A673 (cell line): Measurements from ENCODE around the gene WHRN. TPM values are rescaled to one million over a fixed set of nuclear protein-coding genes. Genes with fewer than 3 reads are reported as not detected.

ENCODE experiments used
- BruUV-seq: library from RNA; stranded (reverse); fragments of 400-500 nt; replicated peaks from 2 replicates; lab custom pipeline; 2021; lab: Mats Ljungman, UMichigan
- CTCF ChIA-PET: fragments of 300-600 bp; sonication (Branson Sonifier 250); formaldehyde crosslinking; loops from one replicate; lab custom pipeline; 2022; ENCODE audit warnings: antibody characterized with exemption; lab: Charles Lee
- POLR2A ChIA-PET: fragments of 300-600 bp; sonication (Branson Sonifier 250); formaldehyde crosslinking; loops from one replicate; lab custom pipeline; 2022; ENCODE audit warnings: antibody characterized with exemption; ENCODE audit not compliant: low non-redundant PET; lab: Charles Lee
- DNase-seq: peaks from one replicate; pipeline ENCODE4 v3.0.0-alpha.2; 2015; ENCODE audit warnings: low spot score
- H3K27ac ChIP-seq: fragments of 200-600 bp; sonication (generic); 2 replicates; pipeline ENCODE4 v1.5.1; 2016; ENCODE audit warnings: mixed run types, low read depth, mild to moderate bottlenecking, mixed read lengths, antibody characterized with exemption, low read length; ENCODE audit not compliant: poor library complexity, severe bottlenecking
- H3K27me3 ChIP-seq: fragments of 200-600 bp; sonication (generic); replicated peaks from 2 replicates; pipeline ENCODE4 v1.6.1; 2017; ENCODE audit warnings: mixed run types, low read depth, mild to moderate bottlenecking, mixed read lengths, antibody characterized with exemption, low read length; ENCODE audit not compliant: insufficient read depth, poor library complexity
- H3K36me3 ChIP-seq: fragments of 200-600 bp; sonication (generic); 2 replicates; pipeline ENCODE4 v1.6.1; 2016; ENCODE audit warnings: mixed run types, mild to moderate bottlenecking, mixed read lengths, antibody characterized with exemption, low read length; ENCODE audit not compliant: insufficient read depth, poor library complexity, severe bottlenecking
- H3K4me1 ChIP-seq: fragments of 200-600 bp; sonication (generic); 2 replicates; pipeline ENCODE4 v1.6.1; 2017; ENCODE audit warnings: mixed run types, mild to moderate bottlenecking, mixed read lengths, antibody characterized with exemption, low read length; ENCODE audit not compliant: insufficient read depth, poor library complexity, severe bottlenecking
- H3K4me3 ChIP-seq: fragments of 200-600 bp; sonication (generic); 2 replicates; pipeline ENCODE4 v1.5.1; 2016; ENCODE audit warnings: low read depth, mixed run types, mild to moderate bottlenecking, mixed read lengths, low read length; ENCODE audit not compliant: poor library complexity, severe bottlenecking
- H3K9me3 ChIP-seq: fragments of 200-600 bp; sonication (generic); 2 replicates; pipeline ENCODE4 v1.6.1; 2016; ENCODE audit warnings: mixed run types, low read depth, mild to moderate bottlenecking, mixed read lengths, antibody characterized with exemption, low read length; ENCODE audit not compliant: poor library complexity, severe bottlenecking
- EZH2 ChIP-seq: fragments of 200-600 bp; sonication (generic); IDR thresholded peaks from 2 replicates; pipeline ENCODE4 v1.6.1; 2017; ENCODE audit warnings: borderline replicate concordance, low read depth, mild to moderate bottlenecking, mixed read lengths, antibody characterized with exemption, low read length; ENCODE audit not compliant: poor library complexity, severe bottlenecking
- intact Hi-C: fragments of 100-400 bp; cut with micrococcal nuclease; formaldehyde crosslinking; loops from one replicate; pipeline ENCODE4 v1.10.0; 2022; ENCODE audit not compliant: unreplicated experiment
- total RNA-seq: library from RNA; stranded (reverse); gene quantifications from 2 replicates; pipeline ENCODE4 v1.2.3, GENCODE V29; 2021
- TF ChIP-seq, protein P1 (sequence below): fragments of 300-800, 200-600 bp; sonication (generic); conservative IDR thresholded peaks from 2 replicates; pipeline ENCODE4 v1.5.1; 2017; ENCODE audit warnings: low read depth, mild to moderate bottlenecking, antibody characterized with exemption, low read length, moderate library complexity, mixed read lengths

Gene WHRN
- total RNA-seq, 1 experiment from 2014 or later, result 9.1 TPM

- H3K4me1 ChIP-seq, result peaks cover 3% of the 10 kb centered on the region
- H3K27ac ChIP-seq, result no peak overlapping the region
- POLR2A ChIA-PET, result no interaction called here
- DNase-seq, result no peak
- peaks cover 53% of the 10 kb centered on the region for H3K36me3 ChIP-seq
- H3K9me3 ChIP-seq, result no peaks in the 10 kb centered on the region
- TF ChIP-seq, protein P1, sequence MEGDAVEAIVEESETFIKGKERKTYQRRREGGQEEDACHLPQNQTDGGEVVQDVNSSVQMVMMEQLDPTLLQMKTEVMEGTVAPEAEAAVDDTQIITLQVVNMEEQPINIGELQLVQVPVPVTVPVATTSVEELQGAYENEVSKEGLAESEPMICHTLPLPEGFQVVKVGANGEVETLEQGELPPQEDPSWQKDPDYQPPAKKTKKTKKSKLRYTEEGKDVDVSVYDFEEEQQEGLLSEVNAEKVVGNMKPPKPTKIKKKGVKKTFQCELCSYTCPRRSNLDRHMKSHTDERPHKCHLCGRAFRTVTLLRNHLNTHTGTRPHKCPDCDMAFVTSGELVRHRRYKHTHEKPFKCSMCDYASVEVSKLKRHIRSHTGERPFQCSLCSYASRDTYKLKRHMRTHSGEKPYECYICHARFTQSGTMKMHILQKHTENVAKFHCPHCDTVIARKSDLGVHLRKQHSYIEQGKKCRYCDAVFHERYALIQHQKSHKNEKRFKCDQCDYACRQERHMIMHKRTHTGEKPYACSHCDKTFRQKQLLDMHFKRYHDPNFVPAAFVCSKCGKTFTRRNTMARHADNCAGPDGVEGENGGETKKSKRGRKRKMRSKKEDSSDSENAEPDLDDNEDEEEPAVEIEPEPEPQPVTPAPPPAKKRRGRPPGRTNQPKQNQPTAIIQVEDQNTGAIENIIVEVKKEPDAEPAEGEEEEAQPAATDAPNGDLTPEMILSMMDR, result no peak
- TF ChIP-seq EZH2, result no peak
- no TSS peak for BruUV-seq
- CTCF ChIA-PET, result no interaction called here
- intact Hi-C loops, result no loop called here
- H3K27me3 ChIP-seq, result no peaks in the 10 kb centered on the region
- H3K4me3 ChIP-seq, result no peak overlapping the region
Observed at GRCh38 chr9:114365194-114365593, 140.1 kb downstream of the WHRN start.

- no peak for TF ChIP-seq EZH2
- TF ChIP-seq, protein P1, result no peak
Observed at GRCh38 chr9:114364134-114365041, 140.9 kb downstream of the WHRN start.

GRCh38 chr9:114363424-114363823 is 141.8 kb downstream of the WHRN start:
- no peak for TF ChIP-seq EZH2
- TF ChIP-seq, protein P1, result no peak
- CTCF ChIA-PET, result no interaction called here

More at GRCh38 chr9:114364134-114365041, 140.9 kb downstream of the WHRN start:
- intact Hi-C loops, result no loop called here
- no peak overlapping the region for H3K27ac ChIP-seq
- CTCF ChIA-PET, result no interaction called here
- no TSS peak for BruUV-seq
- H3K9me3 ChIP-seq, result no peaks in the 10 kb centered on the region
- no peaks in the 10 kb centered on the region for H3K27me3 ChIP-seq
- no peaks in the 10 kb centered on the region for H3K4me1 ChIP-seq
- H3K4me3 ChIP-seq, result no peak overlapping the region
- POLR2A ChIA-PET, result no interaction called here
- peaks cover 59% of the 10 kb centered on the region for H3K36me3 ChIP-seq
- DNase-seq, result no peak

More at GRCh38 chr9:114363424-114363823, 141.8 kb downstream of the WHRN start:
- POLR2A ChIA-PET, result no interaction called here
- Histone ChIP-seq H3K27ac (no peak overlapping the region), H3K27me3 (no peaks in the 10 kb centered on the region), H3K9me3 (no peaks in the 10 kb centered on the region), H3K36me3 (peaks cover 64% of the 10 kb centered on the region), H3K4me1 (no peaks in the 10 kb centered on the region), H3K4me3 (no peak overlapping the region)
- no peak for DNase-seq
- BruUV-seq, result no TSS peak
- intact Hi-C loops, result no loop called here
